Right atrium auricular region (tissue), 2 donors: ENCODE results near the gene CPT1B. TPM values are rescaled to one million over a fixed set of nuclear protein-coding genes. Genes with fewer than 3 reads are reported as not detected.

Source experiments
- DNase-seq: peaks from one replicate; pipeline ENCODE4 v3.0.0-alpha.2; 2019; ENCODE audit warnings: low spot score
- H3K27ac ChIP-seq, 2 donors: fragments of 200-600 bp; sonication (generic); 1 replicate in 1 of 2; 2 replicates in 1 of 2; pipeline ENCODE4 v1.5.1; 2016 to 2019
- H3K27me3 ChIP-seq, 2 donors: fragments of 200-600 bp; sonication (generic); one replicate each; pipeline versions ENCODE4 v1.5.1 to v1.6.0; 2017 to 2019
- H3K36me3 ChIP-seq: fragments of 200-600 bp; sonication (generic); one replicate; pipeline ENCODE4 v1.5.1; 2016
- H3K4me1 ChIP-seq, 2 donors: fragments of 200-600 bp; sonication (generic); one replicate each; pipeline versions ENCODE4 v1.5.1 to v1.6.0; 2017 to 2019
- H3K4me3 ChIP-seq, 2 donors: fragments of 200-600 bp; sonication (generic); 1 replicate in 1 of 2; 2 replicates in 1 of 2; pipeline ENCODE4 v1.5.1; 2017 to 2019; ENCODE audit warnings: mild to moderate bottlenecking in 1 of 2, moderate library complexity in 1 of 2
- H3K9me3 ChIP-seq, 2 donors: fragments of 200-600 bp; sonication (generic); one replicate each; pipeline ENCODE4 v1.5.1; 2019
- total RNA-seq, 2 donors: library from RNA; depleted of rRNA; stranded (reverse); fragments of >200 nt; gene quantifications; one replicate each; pipeline ENCODE4 v1.1.0, GENCODE V29; 2016
- TF ChIP-seq, protein P1 (sequence below), 2 donors: fragments of 200-600 bp; sonication (generic); IDR thresholded peaks; one replicate each; pipeline ENCODE4 v1.5.1; 2019; ENCODE audit warnings: antibody characterized with exemption in 2 of 2

Gene CPT1B
- total RNA-seq, 2 donors from 2014 or later: 184 to 281 TPM

DNA sequence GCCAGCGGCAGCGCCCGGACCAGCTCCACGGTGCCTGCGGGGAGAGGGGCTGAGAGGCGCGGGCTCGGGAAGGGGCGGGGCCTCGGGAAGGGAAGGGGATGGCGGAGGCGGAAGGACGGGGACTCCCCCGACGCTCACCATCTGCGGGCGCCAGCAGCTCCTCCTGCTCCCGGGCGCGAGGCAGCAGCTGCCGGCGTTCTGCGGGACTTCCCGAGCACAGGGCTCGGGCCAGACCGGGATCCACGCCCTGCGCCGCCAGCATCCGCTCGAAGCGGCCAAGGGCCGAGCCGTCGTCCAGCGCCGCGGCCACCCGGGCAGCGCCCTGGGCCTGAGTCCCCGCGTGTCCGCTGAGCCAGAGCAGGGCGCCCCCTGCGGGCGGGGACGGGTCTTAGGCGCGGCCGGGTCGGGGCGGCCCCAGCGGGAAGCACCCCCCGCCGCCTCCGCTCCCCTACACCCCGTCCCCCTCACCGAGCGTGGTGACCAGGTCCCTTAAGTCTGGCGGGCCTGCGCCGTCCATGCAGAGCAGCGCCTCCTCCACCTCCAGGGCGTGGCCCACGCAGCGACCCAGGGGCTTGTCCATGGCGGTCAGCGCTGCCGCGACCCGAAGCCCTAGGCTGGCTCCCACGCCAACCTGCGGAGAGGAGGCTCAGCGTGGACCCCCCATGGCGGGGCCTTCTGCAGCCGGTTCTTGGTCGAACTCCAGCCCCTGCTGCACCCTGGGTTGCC lies 52.0 kb downstream of the CPT1B start:
- TF ChIP-seq, protein P1, sequence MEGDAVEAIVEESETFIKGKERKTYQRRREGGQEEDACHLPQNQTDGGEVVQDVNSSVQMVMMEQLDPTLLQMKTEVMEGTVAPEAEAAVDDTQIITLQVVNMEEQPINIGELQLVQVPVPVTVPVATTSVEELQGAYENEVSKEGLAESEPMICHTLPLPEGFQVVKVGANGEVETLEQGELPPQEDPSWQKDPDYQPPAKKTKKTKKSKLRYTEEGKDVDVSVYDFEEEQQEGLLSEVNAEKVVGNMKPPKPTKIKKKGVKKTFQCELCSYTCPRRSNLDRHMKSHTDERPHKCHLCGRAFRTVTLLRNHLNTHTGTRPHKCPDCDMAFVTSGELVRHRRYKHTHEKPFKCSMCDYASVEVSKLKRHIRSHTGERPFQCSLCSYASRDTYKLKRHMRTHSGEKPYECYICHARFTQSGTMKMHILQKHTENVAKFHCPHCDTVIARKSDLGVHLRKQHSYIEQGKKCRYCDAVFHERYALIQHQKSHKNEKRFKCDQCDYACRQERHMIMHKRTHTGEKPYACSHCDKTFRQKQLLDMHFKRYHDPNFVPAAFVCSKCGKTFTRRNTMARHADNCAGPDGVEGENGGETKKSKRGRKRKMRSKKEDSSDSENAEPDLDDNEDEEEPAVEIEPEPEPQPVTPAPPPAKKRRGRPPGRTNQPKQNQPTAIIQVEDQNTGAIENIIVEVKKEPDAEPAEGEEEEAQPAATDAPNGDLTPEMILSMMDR (IDR thresholded peaks at IDR 0.05): peak; percentile 64 to 76
- peak overlapping the region; percentile 64 to 85 for H3K4me3 ChIP-seq
- peaks cover 0 to 52% of the 10 kb centered on the region in 2 donors for H3K4me1 ChIP-seq
- H3K9me3 ChIP-seq: no peaks in the 10 kb centered on the region
- peak; percentile 72 for DNase-seq
- H3K27ac ChIP-seq: peak overlapping the region; percentile 86 to 89
- peaks cover 27% of the 10 kb centered on the region for H3K36me3 ChIP-seq
- peaks cover 0 to 4% of the 10 kb centered on the region in 2 donors for H3K27me3 ChIP-seq

DNA sequence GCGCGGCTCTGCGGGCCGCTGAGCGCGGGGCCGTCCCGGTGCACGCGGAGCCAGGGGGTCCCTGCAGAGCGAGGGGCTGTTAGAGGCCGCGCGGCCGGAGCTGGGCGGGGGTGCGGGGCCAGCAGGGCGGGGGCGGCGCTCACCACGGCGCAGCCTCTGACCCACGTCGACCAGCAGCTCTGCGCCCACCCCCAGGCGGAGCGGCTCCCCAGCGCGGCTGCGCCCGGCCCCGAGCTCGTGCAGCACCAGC lies 52.4 kb downstream of the CPT1B start:
- Histone ChIP-seq H3K27ac (peak overlapping the region; percentile 86 to 89), H3K36me3 (peaks cover 32% of the 10 kb centered on the region), H3K4me1 (peaks cover 0 to 48% of the 10 kb centered on the region in 2 donors), H3K4me3 (peak overlapping the region; percentile 64 to 85), H3K9me3 (no peaks in the 10 kb centered on the region), H3K27me3 (no peaks in the 10 kb centered on the region)
- TF ChIP-seq, protein P1 (IDR thresholded peaks at IDR 0.05): no peak
- no peak for DNase-seq

DNA sequence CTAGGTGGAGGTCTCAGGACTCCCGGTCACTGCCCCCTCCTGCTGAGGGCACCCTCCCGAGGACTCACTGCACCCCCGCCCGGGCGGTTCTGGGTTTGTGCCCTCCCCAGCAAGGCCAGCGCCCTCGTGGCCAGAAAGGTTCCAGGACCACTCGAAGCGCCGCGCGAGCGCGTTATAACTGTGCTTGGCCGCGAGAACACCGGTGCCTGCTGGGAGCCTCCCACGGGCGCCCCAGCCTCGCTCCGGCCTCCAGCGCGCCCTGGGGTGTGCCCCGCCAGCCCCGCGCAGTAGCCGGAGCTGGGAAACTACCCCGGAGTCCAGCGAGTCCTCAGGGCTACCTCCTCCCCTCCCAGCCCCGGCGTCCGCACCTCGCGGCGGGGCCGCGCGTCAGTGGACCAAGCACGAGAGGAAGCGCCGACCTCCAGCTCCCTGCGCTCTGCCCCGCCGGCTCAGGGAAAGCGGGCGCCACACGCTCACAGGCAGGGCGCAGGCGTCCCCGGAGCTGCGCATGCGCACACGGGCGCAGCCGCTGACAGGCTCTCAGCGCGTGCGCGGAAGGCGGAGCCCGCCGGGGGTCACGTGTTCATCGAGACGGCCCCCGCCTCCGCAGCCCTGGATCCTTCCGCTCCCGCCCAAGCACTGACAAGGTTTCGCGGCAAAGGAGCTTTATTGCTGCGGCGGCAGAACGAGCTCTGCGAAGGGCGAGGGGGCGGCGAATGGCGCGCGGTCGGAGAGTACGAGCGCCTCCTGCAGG lies 52.9 kb downstream of the CPT1B start, which contains the start of gene SCO2:
Gene SCO2, minus strand, starts transcription at position 495 of the 754 bp plus-strand sequence. CDS start 1,187 bp downstream, outside the sequence.
- Histone ChIP-seq H3K4me3 (peak within 1 kb of the TSS; percentile 64 to 85), H3K36me3 (peaks cover 34% of the 10 kb centered on the region), H3K27ac (peak within 1 kb of the TSS; percentile 86 to 89), H3K4me1 (peaks cover 0 to 43% of the 10 kb centered on the region in 2 donors), H3K27me3 (no peaks in the 10 kb centered on the region), H3K9me3 (no peaks in the 10 kb centered on the region)
- TF ChIP-seq, protein P1 (IDR thresholded peaks at IDR 0.05): peak in 1 of 2 donors; percentile 15
- peak; percentile 96 for DNase-seq

DNA sequence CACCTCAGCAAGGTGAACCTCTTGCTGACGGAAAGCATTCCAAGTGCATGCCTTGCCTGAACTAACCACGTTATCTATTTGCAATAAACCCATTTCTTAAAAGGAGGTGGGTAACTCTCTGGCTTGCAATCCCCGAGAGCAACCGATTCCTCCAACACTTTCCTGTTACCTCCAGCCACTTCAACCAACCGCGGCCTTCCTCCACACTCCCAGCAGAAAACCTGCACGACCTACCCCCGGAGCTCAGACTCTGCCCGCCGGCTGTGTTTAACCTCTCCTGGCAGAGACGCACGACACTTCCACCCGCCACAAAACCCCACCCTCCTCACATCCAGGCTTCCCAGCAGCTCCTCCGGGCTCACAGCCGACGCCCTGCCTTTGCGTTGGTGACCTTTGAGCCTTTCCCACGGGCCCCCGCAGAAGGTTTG lies 53.5 kb downstream of the CPT1B start:
- Histone ChIP-seq H3K9me3 (no peaks in the 10 kb centered on the region), H3K27ac (peak overlapping the region; percentile 86 to 89), H3K27me3 (no peaks in the 10 kb centered on the region), H3K36me3 (peaks cover 40% of the 10 kb centered on the region), H3K4me1 (peaks cover 0 to 38% of the 10 kb centered on the region in 2 donors), H3K4me3 (peak overlapping the region; percentile 64 to 85)
- no peak for DNase-seq
- TF ChIP-seq, protein P1 (IDR thresholded peaks at IDR 0.05): no peak

DNA sequence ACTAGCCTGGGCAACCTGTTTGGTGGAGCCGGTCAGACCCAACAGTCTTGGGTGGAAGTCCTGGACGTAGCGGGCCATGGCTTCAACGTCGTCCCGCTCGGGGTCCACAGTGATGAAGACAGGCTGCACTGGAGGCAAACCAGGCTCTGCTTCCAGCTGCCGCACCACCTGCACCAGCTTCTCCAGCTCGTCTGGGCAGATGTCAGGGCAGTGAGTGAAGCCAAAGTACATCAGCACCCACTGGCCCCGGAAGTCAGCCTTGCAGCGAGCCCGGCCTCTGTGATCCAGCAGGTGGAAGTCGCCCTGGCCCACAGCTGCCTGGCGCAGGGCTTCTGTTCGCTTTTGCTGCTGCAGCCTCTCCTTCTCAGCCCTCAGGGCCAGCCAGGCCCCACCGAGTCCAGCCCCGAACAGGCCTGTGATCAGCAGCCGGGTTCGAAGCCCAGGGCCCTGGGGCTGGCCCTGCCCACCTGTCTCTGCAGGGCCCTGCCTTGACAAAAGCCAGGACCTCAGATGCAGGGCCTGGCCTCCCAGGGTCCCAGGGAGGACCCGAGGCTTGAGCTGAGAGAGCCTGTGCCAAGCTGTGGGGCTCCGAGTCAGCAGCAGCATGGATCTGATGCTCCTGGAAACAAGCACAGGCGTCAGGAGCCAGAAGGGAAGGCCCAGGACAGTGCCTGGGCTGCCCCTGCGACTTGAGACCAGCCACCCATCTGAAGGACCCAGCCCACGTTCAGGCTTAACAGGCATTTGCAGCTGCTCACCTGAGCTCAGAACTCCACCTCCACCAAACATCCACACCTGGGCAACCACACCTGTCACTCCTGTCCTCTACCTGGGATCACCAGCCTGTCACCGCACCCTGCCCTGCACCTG lies 54.2 kb downstream of the CPT1B start:
- DNase-seq: no peak
- H3K4me3 ChIP-seq: peak overlapping the region; percentile 64 to 85
- no peak overlapping the region for H3K27ac ChIP-seq
- TF ChIP-seq, protein P1 (IDR thresholded peaks at IDR 0.05): no peak
- no peaks in the 10 kb centered on the region for H3K27me3 ChIP-seq
- no peaks in the 10 kb centered on the region for H3K9me3 ChIP-seq
- H3K4me1 ChIP-seq: peaks cover 0 to 31% of the 10 kb centered on the region in 2 donors
- peaks cover 46% of the 10 kb centered on the region for H3K36me3 ChIP-seq
